HL-60 (cell line): ENCODE results near the gene TMED10.

ENCODE experiments used
- DNase-seq, 2 experiments: peaks; one replicate each; pipeline ENCODE4 v3.0.0-alpha.2; 2010 to 2020; ENCODE audit warnings: low read depth in 1 of 2, low spot score in 1 of 2
- H3K27ac ChIP-seq: fragments of 250-450 bp; sonication (Bioruptor Pico); replicated peaks from 2 replicates; pipeline ENCODE4 v1.5.1; 2020; ENCODE audit warnings: mild to moderate bottlenecking, moderate library complexity
- H3K27me3 ChIP-seq: fragments of 250-450 bp; sonication (Bioruptor Pico); 2 replicates; pipeline ENCODE4 v1.5.1; 2021; ENCODE audit warnings: mild to moderate bottlenecking, moderate library complexity; ENCODE audit not compliant: insufficient read depth, poor library complexity, severe bottlenecking
- H3K4me3 ChIP-seq: replicated peaks from 2 replicates; pipeline ENCODE4 v1.5.1; 2011; ENCODE audit warnings: mild to moderate bottlenecking, control low read depth, low read length; ENCODE audit not compliant: insufficient read depth
- CTCF ChIP-seq: IDR thresholded peaks from one replicate; pipeline ENCODE4 v1.5.1; 2011; ENCODE audit warnings: low read length, control low read depth, inconsistent platforms; ENCODE audit not compliant: insufficient read depth
- GABPA ChIP-seq: IDR thresholded peaks from 2 replicates; pipeline ENCODE4 v1.6.1; 2012; ENCODE audit warnings: low read depth
- POLR2AphosphoS5 ChIP-seq: IDR thresholded peaks from 2 replicates; pipeline ENCODE4 v1.6.1; 2012; ENCODE audit warnings: low read depth
- REST ChIP-seq: IDR thresholded peaks from 2 replicates; pipeline ENCODE4 v1.6.1; 2012; ENCODE audit warnings: low read depth; ENCODE audit not compliant: insufficient replicate concordance
- SPI1 ChIP-seq: IDR thresholded peaks from 2 replicates; pipeline ENCODE4 v1.6.1; 2012; ENCODE audit warnings: low read depth, mild to moderate bottlenecking, borderline replicate concordance

Gene TMED10

GRCh38 chr14:75205591-75205990 lies 29.2 kb upstream of the TMED10 start:
- no peak overlapping the region for H3K27ac ChIP-seq
- H3K27me3 ChIP-seq = no peaks in the 10 kb centered on the region
- no peak overlapping the region for H3K4me3 ChIP-seq
- peak in 1 of 2 experiments; percentile 13 for DNase-seq
- TF ChIP-seq SPI1 (no peak), REST (no peak), CTCF (no peak), GABPA (no peak), POLR2AphosphoS5 (no peak)

- Histone ChIP-seq H3K27ac (no peak overlapping the region), H3K4me3 (no peak overlapping the region), H3K27me3 (no peaks in the 10 kb centered on the region)
- no peak for TF ChIP-seq SPI1
- no peak for TF ChIP-seq REST
- TF ChIP-seq GABPA = no peak
- no peak for TF ChIP-seq CTCF
- TF ChIP-seq POLR2AphosphoS5 = no peak
- no peak for DNase-seq
Measured at GRCh38 chr14:75204116-75204515, 27.7 kb upstream of the TMED10 start.

GRCh38 chr14:75202657-75203056 lies 26.2 kb upstream of the TMED10 start:
- no peaks in the 10 kb centered on the region for H3K27me3 ChIP-seq
- no peak overlapping the region for H3K27ac ChIP-seq
- no peak for DNase-seq
- TF ChIP-seq SPI1 (no peak), GABPA (no peak), POLR2AphosphoS5 (no peak), REST (no peak), CTCF (no peak)
- no peak overlapping the region for H3K4me3 ChIP-seq
